ENCODE measurements around the gene WDSUB1. TPM values are rescaled to one million over a fixed set of nuclear protein-coding genes. Genes with fewer than 3 reads are reported as not detected.

The WDSUB1 gene
- total RNA-seq, 1 donor from 2014 or later, result 16.5 TPM

GRCh38 chr2:159267921-159268320 lies 18.6 kb downstream of the WDSUB1 start:
- ATAC-seq (no peak), DNase-seq (no peak)
- Histone ChIP-seq H3K27ac (no peak overlapping the region), H3K27me3 (ENCODE audit: low read depth) (no peaks in the 10 kb centered on the region), H3K4me3 (no peak overlapping the region), H3K9me3 (no peaks in the 10 kb centered on the region), H3K4me1 (peaks cover 9% of the 10 kb centered on the region), H3K36me3 (peaks cover 9% of the 10 kb centered on the region)
- intact Hi-C loops (cut with DNase I), result no loop called here
- no peak for TF ChIP-seq CTCF (IDR thresholded peaks at IDR 0.05)

- no peak overlapping the region for H3K4me3 ChIP-seq
- no peak for TF ChIP-seq CTCF (IDR thresholded peaks at IDR 0.05)
- no peak overlapping the region for H3K27ac ChIP-seq
- no peaks in the 10 kb centered on the region for H3K9me3 ChIP-seq
- DNase-seq (no peak), ATAC-seq (no peak)
- H3K36me3 ChIP-seq, result peaks cover 8% of the 10 kb centered on the region
- intact Hi-C loops (cut with DNase I), result no loop called here
- H3K4me1 ChIP-seq, result peaks cover 9% of the 10 kb centered on the region
- no peaks in the 10 kb centered on the region for H3K27me3 ChIP-seq (ENCODE audit: low read depth)
These were observed 19.9 kb downstream of the WDSUB1 start for GRCh38 chr2:159266554-159266953.

- ATAC-seq (peak; percentile 51 to 78), DNase-seq (no peak)
- H3K4me3 ChIP-seq, result no peak overlapping the region
- no peaks in the 10 kb centered on the region for H3K36me3 ChIP-seq
- no peak for TF ChIP-seq CTCF (IDR thresholded peaks at IDR 0.05)
- H3K4me1 ChIP-seq, result peaks cover 9% of the 10 kb centered on the region
- intact Hi-C loops (cut with DNase I), result no loop called here
- no peaks in the 10 kb centered on the region for H3K27me3 ChIP-seq (ENCODE audit: low read depth)
- no peaks in the 10 kb centered on the region for H3K9me3 ChIP-seq
- H3K27ac ChIP-seq, result no peak overlapping the region
These were observed 21.3 kb downstream of the WDSUB1 start for GRCh38 chr2:159265171-159265576.

- H3K27me3 ChIP-seq (ENCODE audit: low read depth), result no peaks in the 10 kb centered on the region
- no peaks in the 10 kb centered on the region for H3K36me3 ChIP-seq
- no peak overlapping the region for H3K4me3 ChIP-seq
- no peak overlapping the region for H3K27ac ChIP-seq
- ATAC-seq (no peak), DNase-seq (no peak)
- H3K9me3 ChIP-seq, result no peaks in the 10 kb centered on the region
- no peak for TF ChIP-seq CTCF (IDR thresholded peaks at IDR 0.05)
- intact Hi-C loops (cut with DNase I), result no loop called here
- peaks cover 3% of the 10 kb centered on the region for H3K4me1 ChIP-seq
These were observed 23.6 kb downstream of the WDSUB1 start for GRCh38 chr2:159262904-159263303.

- Histone ChIP-seq H3K9me3 (no peaks in the 10 kb centered on the region), H3K27ac (no peak overlapping the region), H3K4me3 (no peak overlapping the region), H3K36me3 (peaks cover 4% of the 10 kb centered on the region), H3K27me3 (ENCODE audit: low read depth) (no peaks in the 10 kb centered on the region), H3K4me1 (no peaks in the 10 kb centered on the region)
- intact Hi-C loops (cut with DNase I), result no loop called here
- DNase-seq (no peak), ATAC-seq (no peak)
- TF ChIP-seq CTCF (IDR thresholded peaks at IDR 0.05), result no peak
These were observed 24.3 kb downstream of the WDSUB1 start for GRCh38 chr2:159262226-159262625.

- Histone ChIP-seq H3K4me3 (no peak overlapping the region), H3K36me3 (peaks cover 28% of the 10 kb centered on the region), H3K27ac (no peak overlapping the region), H3K4me1 (no peaks in the 10 kb centered on the region), H3K27me3 (ENCODE audit: low read depth) (no peaks in the 10 kb centered on the region), H3K9me3 (no peaks in the 10 kb centered on the region)
- intact Hi-C loops (cut with DNase I), result no loop called here
- DNase-seq, result no peak
- ATAC-seq, result no peak
- TF ChIP-seq CTCF (IDR thresholded peaks at IDR 0.05), result no peak
These were observed 30.3 kb downstream of the WDSUB1 start for GRCh38 chr2:159256159-159256558.

Data from lower lobe of right lung (tissue), 2 donors.